K562 (cell line): Measurements from ENCODE around the gene TIFAB. TPM values are rescaled to one million over a fixed set of nuclear protein-coding genes. Genes with fewer than 3 reads are reported as not detected.

ENCODE experiments used
- BACH1 ChIP-seq: fragments of 200-800 bp; sonication (Bioruptor generic); IDR thresholded peaks from 2 replicates; pipeline ENCODE4 v1.6.1; 2016; ENCODE audit warnings: missing genetic modification characterization, missing compliant biosample characterization
- CBFB ChIP-seq: sonication (generic); formaldehyde crosslinking; IDR thresholded peaks from 2 replicates; pipeline ENCODE4 v1.4.0; 2020; ENCODE audit warnings: mild to moderate bottlenecking, missing genetic modification reagents
- CCAR2 ChIP-seq: fragments of 200-400 bp; formaldehyde crosslinking; IDR thresholded peaks from 2 replicates; pipeline ENCODE4 v1.6.1; 2017; ENCODE audit warnings: mild to moderate bottlenecking, low read depth, low read length
- CGGBP1 ChIP-seq: fragments of 250-450 bp; sonication (Bioruptor Pico); IDR thresholded peaks from 2 replicates; pipeline ENCODE4 v1.9.0; 2021; ENCODE audit warnings: mild to moderate bottlenecking
- E2F1 ChIP-seq: sonication (generic); formaldehyde crosslinking; IDR thresholded peaks from 2 replicates; pipeline ENCODE4 v1.8.1; 2023; ENCODE audit warnings: mild to moderate bottlenecking, missing genetic modification reagents, moderate library complexity
- FIP1L1 ChIP-seq: fragments of 200-400 bp; formaldehyde crosslinking; IDR thresholded peaks from 2 replicates; pipeline ENCODE4 v1.6.1; 2018; ENCODE audit warnings: mild to moderate bottlenecking, low read depth, low read length; ENCODE audit not compliant: poor library complexity, severe bottlenecking
- FOXA3 ChIP-seq, 2 experiments: fragments of 450-650 bp in 1 of 2; sonication (generic) in 1 of 2; formaldehyde crosslinking; IDR thresholded peaks in 1 of 2; conservative IDR thresholded peaks in 1 of 2; 2 replicates each; pipeline versions ENCODE4 v1.4.0 to v1.8.0; 2020 to 2022; ENCODE audit warnings: mild to moderate bottlenecking in 2 of 2, missing genetic modification reagents in 1 of 2
- HMGN3 ChIP-seq: IDR thresholded peaks from 2 replicates; pipeline ENCODE4 v1.6.1; 2011; ENCODE audit warnings: borderline replicate concordance, low read depth, mild to moderate bottlenecking, mixed read lengths, low read length; ENCODE audit not compliant: insufficient read length; ENCODE audit errors: extremely low read depth
- HNRNPK ChIP-seq: fragments of 200-400 bp; formaldehyde crosslinking; IDR thresholded peaks from one replicate; pipeline ENCODE4 v1.6.1; 2018; ENCODE audit warnings: mild to moderate bottlenecking, low read depth, low read length; ENCODE audit not compliant: poor library complexity, severe bottlenecking
- MTA3 ChIP-seq: fragments of 450-650 bp; formaldehyde crosslinking; IDR thresholded peaks from 2 replicates; pipeline ENCODE4 v1.6.1; 2017; ENCODE audit warnings: mild to moderate bottlenecking, borderline replicate concordance
- NR2C1 ChIP-seq, 2 experiments: fragments of 450-650 bp; IDR thresholded peaks; 2 replicates each; pipeline ENCODE4 v1.6.1; 2017; ENCODE audit warnings: mild to moderate bottlenecking in 2 of 2, antibody characterized with exemption in 1 of 2, inconsistent platforms in 1 of 2, missing compliant biosample characterization in 1 of 2, missing genetic modification characterization in 1 of 2
- RNF2 ChIP-seq: sonication (generic); IDR thresholded peaks from 2 replicates; pipeline ENCODE4 v1.6.1; 2016
- RREB1 ChIP-seq: fragments of 250-450 bp; sonication (Bioruptor Pico); IDR thresholded peaks from 2 replicates; pipeline ENCODE4 v1.4.0; 2020
- TBL1XR1 ChIP-seq, 2 experiments: IDR thresholded peaks; 2 replicates each; pipeline ENCODE4 v1.6.1; 2012; ENCODE audit warnings: improper control_type of control experiment in 2 of 2, low read length in 2 of 2, mild to moderate bottlenecking in 1 of 2
- TEAD2 ChIP-seq: fragments of 450-650 bp; IDR thresholded peaks from 2 replicates; pipeline ENCODE4 v1.6.1; 2016; ENCODE audit warnings: missing genetic modification characterization, control low read depth, missing compliant biosample characterization
- ZBED1 ChIP-seq: IDR thresholded peaks from 2 replicates; pipeline ENCODE4 v1.6.1; 2014
- ZFPM2 ChIP-seq: fragments of 250-450 bp; sonication (Bioruptor Pico); IDR thresholded peaks from 2 replicates; pipeline ENCODE4 v1.5.1; 2022; ENCODE audit warnings: mild to moderate bottlenecking
- ZNF280B ChIP-seq: fragments of 250-450 bp; sonication (Bioruptor Pico); IDR thresholded peaks from 2 replicates; pipeline ENCODE4 v1.5.1; 2021; ENCODE audit warnings: mild to moderate bottlenecking
- ZNF740 ChIP-seq, 3 experiments: fragments of 200-800 bp in 1 of 3; sonication (Bioruptor generic) in 1 of 3; sonication (generic) in 1 of 3; formaldehyde crosslinking in 1 of 3; IDR thresholded peaks; 2 replicates each; pipeline versions ENCODE4 v1.6.1 to v1.8.0; 2016 to 2022; ENCODE audit warnings: mild to moderate bottlenecking in 2 of 3, missing compliant biosample characterization in 2 of 3, missing genetic modification characterization in 2 of 3, missing genetic modification reagents in 1 of 3
- polyA plus RNA-seq, 8 experiments: library from polyadenylated mRNA; depleted of rRNA in 4 of 8; stranded (reverse) in 5 of 8; unstranded in 3 of 8; fragments of >200 nt; fragmentation: Nextera tagmentation in 2 of 8; fragmentation: Illumina TruSeq in 1 of 8; extraction: Ambion mirVana in 2 of 8; extraction: Trizol in 1 of 8; gene quantifications; 2 replicates each; pipeline versions ENCODE4 v1.2.1 to v1.2.3, GENCODE V29; 2011 to 2014; ENCODE audit warnings: inconsistent platforms in 1 of 8, missing spikeins in 1 of 8
- total RNA-seq, 7 experiments: library from RNA; depleted of rRNA in 6 of 7; stranded (reverse); fragments of >200 nt in 6 of 7; fragmentation: Illumina TruSeq in 2 of 7; extraction: Trizol in 2 of 7; gene quantifications; 2 replicates each; pipeline versions ENCODE4 v1.2.1 to v1.2.3, GENCODE V29; 2011 to 2021; ENCODE audit warnings: low replicate concordance in 1 of 7

TIFAB gene
- total and polyA plus RNA-seq, 9 of the 15 experiments (the other 6 are each of a cell fraction or from before 2014, with no cell fraction given) = not detected

GRCh38 chr5:135462304-135462703, 10.2 kb upstream of the TIFAB start (continued):
- TF ChIP-seq E2F1 (CRISPR knock-in tag) (no peak), ZFPM2 (CRISPR knock-in tag) (no peak), TEAD2 (no peak), RREB1 (CRISPR knock-in tag) (no peak), FIP1L1 (no peak), ZNF280B (CRISPR knock-in tag) (no peak), ZBED1 (no peak), FOXA3 (CRISPR knock-in tag; conservative IDR thresholded peaks at IDR 0.05 in 1 of 2, IDR thresholded peaks at IDR 0.05 in 1 of 2) (no peak), CGGBP1 (CRISPR knock-in tag) (no peak), HMGN3 (no peak), CCAR2 (no peak), NR2C1 (IDR thresholded peaks at IDR 0.05) (no peak), NR2C1 (tag; IDR thresholded peaks at IDR 0.05) (no peak), HNRNPK (no peak), CBFB (no peak), ZNF740 (CRISPR knock-in tag; IDR thresholded peaks at IDR 0.05) (no peak), ZNF740 (tag; IDR thresholded peaks at IDR 0.05) (no peak), BACH1 (tag) (no peak), RNF2 (no peak), MTA3 (no peak), TBL1XR1 (IDR thresholded peaks at IDR 0.05; ENCODE audit: low read length in 2 of 2) (no peak)
